MM.1S (cell line): ENCODE data around the gene NFE2.

Experiments used
- CTCF ChIP-seq: fragments of 300-600 bp; sonication (generic); IDR thresholded peaks from 2 replicates; pipeline ENCODE4 v1.5.1; 2016; ENCODE audit warnings: antibody characterized with exemption, low read length, mixed read lengths
- EZH2 ChIP-seq: fragments of 300-600 bp; sonication (generic); optimal IDR thresholded peaks from 2 replicates; pipeline ENCODE3; 2017; ENCODE audit warnings: low read depth, mild to moderate bottlenecking, antibody characterized with exemption, low read length, mixed read lengths
- EZH2phosphoT487 ChIP-seq: fragments of 300-600 bp; sonication (generic); IDR thresholded peaks from 2 replicates; pipeline ENCODE4 v1.6.1; 2018; ENCODE audit warnings: antibody characterized with exemption, low read length

- TF ChIP-seq CTCF (no peak), EZH2 (no peak), EZH2phosphoT487 (no peak)
Observed at GRCh38 chr12:54301428-54302048, 723 bp upstream of the NFE2 start.
